Type B pancreatic cell (in vitro differentiated cells): Measurements from ENCODE around the gene HEATR9. TPM values are rescaled to one million over a fixed set of nuclear protein-coding genes. Genes with fewer than 3 reads are reported as not detected.

Experiments used
- DNase-seq: peaks from one replicate; pipeline ENCODE4 v3.0.0; 2021; ENCODE audit warnings: mixed read lengths; ENCODE audit not compliant: unreplicated experiment; ENCODE audit errors: extremely low spot score
- H3K27ac Mint-ChIP-seq: 2 replicates; pipeline ENCODE4 v1.8.0; 2021; ENCODE audit warnings: mild to moderate bottlenecking, mixed read lengths
- H3K27me3 Mint-ChIP-seq: 2 replicates; pipeline ENCODE4 v1.8.0; 2021; ENCODE audit warnings: mixed read lengths
- H3K36me3 Mint-ChIP-seq: 2 replicates; pipeline ENCODE4 v1.8.0; 2021; ENCODE audit warnings: mixed read lengths
- H3K4me1 Mint-ChIP-seq: one replicate; pipeline ENCODE4 v1.8.0; 2021; ENCODE audit warnings: mixed read lengths; ENCODE audit not compliant: unreplicated experiment
- H3K4me3 Mint-ChIP-seq: 2 replicates; pipeline ENCODE4 v1.8.0; 2021; ENCODE audit warnings: mild to moderate bottlenecking, mixed read lengths
- H3K9me3 Mint-ChIP-seq: 2 replicates; pipeline ENCODE4 v1.8.0; 2021; ENCODE audit warnings: mixed read lengths
- total RNA-seq: library from RNA; stranded (reverse); gene quantifications from 2 replicates; pipeline ENCODE4 v1.2.1, GENCODE V29; 2021; ENCODE audit warnings: low replicate concordance
- TF ChIP-seq, protein P1 (sequence below): fragments of 200-600 bp; sonication (generic); conservative IDR thresholded peaks from 2 replicates; pipeline ENCODE4 v1.5.0; 2021; ENCODE audit warnings: antibody characterized with exemption, mild to moderate bottlenecking

HEATR9 gene
- total RNA-seq, 1 donor from 2014 or later, result not detected

DNA sequence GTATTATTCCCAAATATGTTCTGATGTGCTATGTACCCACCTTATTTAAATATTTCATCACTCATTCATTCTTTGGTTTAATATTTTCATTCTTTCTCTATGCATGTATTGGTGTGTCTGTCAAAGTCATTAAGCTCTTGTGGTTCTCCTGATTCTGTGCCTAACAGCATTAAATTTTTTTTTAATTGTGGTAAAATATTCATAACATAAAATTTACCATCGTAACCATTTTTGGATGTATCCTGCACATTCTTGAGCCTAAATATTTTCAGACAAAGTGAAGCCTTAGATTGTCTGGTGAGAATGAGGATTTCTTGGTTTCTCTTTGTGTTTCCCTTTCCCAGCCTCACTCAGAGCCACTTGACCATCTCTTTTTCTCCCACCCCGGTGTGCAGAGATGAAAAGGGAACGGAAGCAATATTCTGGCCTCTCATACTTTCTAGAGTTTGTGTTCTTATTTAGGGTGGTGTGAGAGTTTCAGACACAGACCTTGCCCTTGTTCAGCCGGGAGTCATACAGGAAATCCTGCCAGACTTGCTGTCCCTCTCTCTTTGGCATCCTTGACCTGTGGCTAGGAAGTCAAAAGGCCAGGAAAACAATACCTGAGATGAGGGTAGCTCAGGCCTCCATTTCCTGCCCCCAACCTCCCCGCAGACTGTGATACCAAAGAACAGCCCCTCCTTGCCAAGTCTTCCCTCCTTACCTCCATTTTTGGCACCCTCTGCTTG, 6.5 kb upstream of the HEATR9 start:
- Mint-ChIP-seq H3K27ac (no peak overlapping the region), H3K9me3 (no peaks in the 10 kb centered on the region), H3K4me3 (no peak overlapping the region), H3K36me3 (no peaks in the 10 kb centered on the region), H3K4me1 (peaks cover 5% of the 10 kb centered on the region), H3K27me3 (no peaks in the 10 kb centered on the region)
- DNase-seq, result no peak
- TF ChIP-seq, protein P1, sequence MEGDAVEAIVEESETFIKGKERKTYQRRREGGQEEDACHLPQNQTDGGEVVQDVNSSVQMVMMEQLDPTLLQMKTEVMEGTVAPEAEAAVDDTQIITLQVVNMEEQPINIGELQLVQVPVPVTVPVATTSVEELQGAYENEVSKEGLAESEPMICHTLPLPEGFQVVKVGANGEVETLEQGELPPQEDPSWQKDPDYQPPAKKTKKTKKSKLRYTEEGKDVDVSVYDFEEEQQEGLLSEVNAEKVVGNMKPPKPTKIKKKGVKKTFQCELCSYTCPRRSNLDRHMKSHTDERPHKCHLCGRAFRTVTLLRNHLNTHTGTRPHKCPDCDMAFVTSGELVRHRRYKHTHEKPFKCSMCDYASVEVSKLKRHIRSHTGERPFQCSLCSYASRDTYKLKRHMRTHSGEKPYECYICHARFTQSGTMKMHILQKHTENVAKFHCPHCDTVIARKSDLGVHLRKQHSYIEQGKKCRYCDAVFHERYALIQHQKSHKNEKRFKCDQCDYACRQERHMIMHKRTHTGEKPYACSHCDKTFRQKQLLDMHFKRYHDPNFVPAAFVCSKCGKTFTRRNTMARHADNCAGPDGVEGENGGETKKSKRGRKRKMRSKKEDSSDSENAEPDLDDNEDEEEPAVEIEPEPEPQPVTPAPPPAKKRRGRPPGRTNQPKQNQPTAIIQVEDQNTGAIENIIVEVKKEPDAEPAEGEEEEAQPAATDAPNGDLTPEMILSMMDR, result no peak

GRCh38 chr17:35872196-35872980, 3.7 kb upstream of the HEATR9 start:
- Mint-ChIP-seq H3K9me3 (no peaks in the 10 kb centered on the region), H3K4me1 (peaks cover 5% of the 10 kb centered on the region), H3K27me3 (no peaks in the 10 kb centered on the region), H3K4me3 (no peak overlapping the region), H3K36me3 (no peaks in the 10 kb centered on the region), H3K27ac (no peak overlapping the region)
- TF ChIP-seq, protein P1, result no peak
- DNase-seq, result no peak

DNA sequence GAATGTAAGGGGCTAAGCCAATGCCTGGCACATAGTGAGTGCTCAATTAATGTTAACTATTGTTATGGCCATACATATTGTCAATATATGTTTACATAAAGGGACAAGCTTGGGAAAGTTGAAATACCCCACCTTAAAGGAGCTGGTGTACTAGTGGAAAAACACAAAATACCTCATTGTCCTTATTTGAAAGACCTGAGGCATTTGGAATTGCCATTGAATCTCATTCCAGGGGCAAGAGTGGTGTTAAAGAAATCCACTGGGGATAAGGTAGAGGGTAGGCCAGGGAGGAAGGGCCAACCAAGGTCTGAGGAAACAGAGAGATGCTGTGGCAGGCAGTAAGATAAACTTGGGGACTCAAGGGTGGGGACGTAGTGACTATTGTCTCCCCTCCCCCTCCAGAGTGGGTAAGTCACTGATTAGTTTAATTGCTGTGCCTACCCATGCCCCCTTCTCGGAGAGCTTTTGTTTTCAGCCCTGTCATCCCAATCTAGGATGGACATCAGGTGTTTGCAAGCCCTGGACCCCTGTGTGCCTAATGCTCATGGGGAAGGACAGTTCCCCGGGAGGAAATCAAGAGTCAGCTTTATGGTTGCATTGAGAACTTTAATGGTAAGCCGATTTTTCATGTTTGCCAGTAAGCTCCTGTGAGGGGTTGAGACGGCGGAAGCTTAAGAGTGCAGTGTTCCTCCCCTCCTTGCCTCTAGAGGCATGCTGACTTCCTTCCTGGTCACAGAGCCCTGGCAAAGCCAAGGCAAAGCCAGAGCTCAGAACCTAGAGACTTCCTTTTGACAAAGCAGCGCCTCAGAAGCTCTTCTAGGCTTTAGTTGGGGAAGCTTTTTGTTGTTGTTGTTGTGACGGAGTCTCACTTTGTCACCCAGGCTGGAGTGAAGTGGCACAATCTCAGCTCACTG, 2.5 kb upstream of the HEATR9 start:
- TF ChIP-seq, protein P1, result no peak
- Mint-ChIP-seq H3K9me3 (no peaks in the 10 kb centered on the region), H3K27me3 (no peaks in the 10 kb centered on the region), H3K4me1 (peaks cover 5% of the 10 kb centered on the region), H3K4me3 (no peak overlapping the region), H3K36me3 (no peaks in the 10 kb centered on the region), H3K27ac (no peak overlapping the region)
- no peak for DNase-seq

- Mint-ChIP-seq H3K4me1 (peaks cover 13% of the 10 kb centered on the region), H3K9me3 (no peaks in the 10 kb centered on the region), H3K36me3 (no peaks in the 10 kb centered on the region), H3K27ac (no peak overlapping the region), H3K4me3 (no peak overlapping the region), H3K27me3 (no peaks in the 10 kb centered on the region)
- TF ChIP-seq, protein P1, result no peak
- no peak for DNase-seq
Observed at GRCh38 chr17:35867574-35867973, 1.1 kb downstream of the HEATR9 start.

- Mint-ChIP-seq H3K4me1 (peaks cover 13% of the 10 kb centered on the region), H3K4me3 (no peak overlapping the region), H3K36me3 (peaks cover 3% of the 10 kb centered on the region), H3K9me3 (no peaks in the 10 kb centered on the region), H3K27me3 (no peaks in the 10 kb centered on the region), H3K27ac (no peak overlapping the region)
- TF ChIP-seq, protein P1, result no peak
- DNase-seq, result no peak
Observed at GRCh38 chr17:35866341-35866950, 2.2 kb downstream of the HEATR9 start.
